Cardiac septum (tissue), 1 donor: ENCODE data around the gene IGLL5. TPM values are rescaled to one million over a fixed set of nuclear protein-coding genes. Genes with fewer than 3 reads are reported as not detected.
"Not testable (repeated sequence)": the region's sequence is repeated elsewhere in the genome, so short reads cannot be mapped to it uniquely, and the experiment has no call there.

Experiments used
- DNase-seq: peaks from one replicate; pipeline ENCODE4 v3.0.0-alpha.2; 2020; ENCODE audit warnings: low spot score
- intact Hi-C: fragments of 100-400 bp; cut with DNase I; formaldehyde crosslinking; loops from one replicate; pipeline ENCODE4 v1.14.0; 2022
- total RNA-seq: library from RNA; stranded (reverse); fragmentation: NEBNext Ultra II Directional; extraction: Animal tissue kit (Norgen Biotek cat#: 25700); gene quantifications from one replicate; pipeline ENCODE4 v1.2.1, GENCODE V29; 2021
- donor health status: DM: no; HTN: no; CAD: no.

The IGLL5 gene
- total RNA-seq, 1 donor from 2014 or later, result not detected

DNA sequence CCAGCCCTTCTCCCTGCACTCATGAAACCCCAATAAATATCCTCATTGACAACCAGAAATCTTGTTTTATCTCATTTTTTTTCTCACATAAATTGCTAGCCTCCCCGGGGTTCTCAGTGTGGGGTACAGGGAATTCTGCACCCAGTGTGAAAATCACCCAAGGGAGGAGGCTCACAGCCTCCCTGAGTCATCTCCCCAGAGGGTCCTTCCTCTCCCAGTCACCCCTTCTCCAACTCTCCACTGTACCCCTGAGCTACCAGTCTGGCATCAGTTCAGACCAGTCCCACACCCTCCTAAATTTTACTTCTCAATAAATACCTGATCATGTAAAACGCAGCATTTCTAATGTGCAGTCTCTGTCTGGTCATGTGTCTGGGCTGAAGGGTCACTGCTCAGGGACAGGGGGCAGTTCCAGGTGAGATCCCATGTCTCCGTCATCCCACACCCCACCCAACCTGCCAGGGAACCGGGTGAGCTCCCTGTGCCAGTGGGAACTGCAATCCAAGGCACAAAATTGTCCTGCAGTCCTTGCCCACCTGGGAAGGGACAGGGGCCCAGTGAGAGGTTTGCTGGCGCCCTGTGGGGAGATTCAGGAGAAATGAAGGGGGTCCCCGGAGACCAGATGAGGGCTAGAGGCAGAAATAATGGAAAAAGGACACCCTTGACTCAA is 8.3 kb downstream of the IGLL5 start:
- peak; percentile 19 for DNase-seq

GRCh38 chr22:22896601-22897000 is 9.0 kb downstream of the IGLL5 start:
- peak; percentile 7 for DNase-seq
- intact Hi-C loops, result no loop called here

More for the DNA sequence above, 8.3 kb downstream of the IGLL5 start:
- intact Hi-C loops, result no loop called here

- intact Hi-C loops, result no loop called here
- peak; percentile 46 for DNase-seq
Measured at GRCh38 chr22:22897091-22897490, 9.5 kb downstream of the IGLL5 start.

GRCh38 chr22:22897947-22898346 is 10.3 kb downstream of the IGLL5 start:
- DNase-seq, result no peak
- intact Hi-C loops, result no loop called here

- DNase-seq, result peak; percentile 24
Measured at GRCh38 chr22:22898411-22898950, 10.9 kb downstream of the IGLL5 start.

GRCh38 chr22:22899342-22900080 is 11.9 kb downstream of the IGLL5 start:
- intact Hi-C loops, result not testable (repeated sequence)
- DNase-seq, result peak; percentile 19

More at GRCh38 chr22:22898411-22898950, 10.9 kb downstream of the IGLL5 start:
- intact Hi-C loops, result not testable (repeated sequence)

- intact Hi-C loops, DNase-seq: not testable (repeated sequence)
Measured at GRCh38 chr22:22900527-22901205, 13.1 kb downstream of the IGLL5 start.

DNA sequence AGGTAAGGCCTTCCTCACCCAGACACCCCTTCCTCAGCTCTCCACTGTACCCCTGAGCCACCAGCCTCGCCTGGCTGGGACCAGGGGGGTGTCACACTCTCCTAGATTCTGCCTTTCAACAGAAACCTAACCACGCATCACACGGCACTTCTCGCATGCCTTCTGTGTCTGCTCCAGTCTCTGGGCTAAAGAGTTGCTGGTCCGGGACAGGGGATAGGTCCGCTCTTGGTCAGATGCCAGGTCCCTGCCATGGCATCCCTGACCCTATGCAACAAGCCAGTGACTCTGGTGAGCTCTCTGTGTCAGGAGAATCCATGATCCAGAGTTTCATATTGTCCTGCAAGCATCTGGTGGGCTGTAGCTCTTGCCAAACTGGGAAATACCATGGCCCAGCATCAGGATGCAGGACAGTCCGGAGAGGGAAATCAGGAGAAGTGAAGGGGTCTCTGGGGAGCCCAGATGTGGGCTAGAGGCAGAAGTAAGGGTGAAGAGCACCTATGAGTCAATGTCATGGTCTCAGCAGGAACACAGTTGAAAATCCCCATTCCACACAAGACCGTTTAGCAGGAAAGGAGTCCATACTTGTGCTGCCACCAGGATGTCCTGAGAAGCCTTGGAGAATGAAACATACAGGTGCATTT is 14.1 kb downstream of the IGLL5 start:
- no peak for DNase-seq
- intact Hi-C loops, result no loop called here

DNA sequence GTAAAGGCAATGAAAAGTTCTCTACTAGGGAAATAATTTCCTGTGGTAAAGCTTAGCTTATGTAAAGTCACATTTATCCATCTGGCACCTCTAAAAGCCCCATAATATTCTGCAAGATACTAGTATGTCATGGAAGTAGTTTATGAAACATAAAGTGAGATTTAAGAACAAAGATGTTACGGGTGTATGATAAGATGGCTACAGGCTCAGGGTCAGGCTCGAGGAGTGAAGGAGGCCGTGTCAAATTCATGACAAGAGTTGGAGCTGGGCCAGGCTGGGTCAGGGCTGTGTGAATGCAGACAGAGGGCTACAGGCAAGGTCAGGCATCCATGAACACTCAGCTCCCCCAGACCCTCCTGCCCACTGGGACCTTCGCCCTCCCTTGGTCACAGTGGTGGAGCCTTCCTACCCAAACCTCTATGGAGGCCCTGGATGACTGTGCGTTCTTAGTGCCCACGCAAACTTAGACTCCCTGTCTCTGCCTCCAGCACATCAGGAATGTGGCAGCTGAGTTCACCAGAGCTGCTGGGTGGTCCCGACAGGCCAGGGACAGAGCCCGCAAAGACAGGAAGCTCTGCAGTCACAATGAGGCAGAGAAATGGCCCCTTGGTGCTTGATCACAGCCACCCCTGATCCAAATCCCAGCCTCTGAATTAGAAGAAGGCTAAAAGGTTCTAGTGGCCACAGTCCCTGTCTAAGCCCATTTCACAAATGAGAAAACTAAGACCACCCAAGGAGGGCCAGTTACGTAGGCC is 14.8 kb downstream of the IGLL5 start:
- intact Hi-C loops, result no loop called here
- DNase-seq, result no peak

GRCh38 chr22:22903355-22903777 is 15.8 kb downstream of the IGLL5 start:
- intact Hi-C loops, result no loop called here

GRCh38 chr22:22903781-22904192 is 16.2 kb downstream of the IGLL5 start:
- intact Hi-C loops, DNase-seq: not testable (repeated sequence)

More at GRCh38 chr22:22903355-22903777, 15.8 kb downstream of the IGLL5 start:
- no peak for DNase-seq

DNA sequence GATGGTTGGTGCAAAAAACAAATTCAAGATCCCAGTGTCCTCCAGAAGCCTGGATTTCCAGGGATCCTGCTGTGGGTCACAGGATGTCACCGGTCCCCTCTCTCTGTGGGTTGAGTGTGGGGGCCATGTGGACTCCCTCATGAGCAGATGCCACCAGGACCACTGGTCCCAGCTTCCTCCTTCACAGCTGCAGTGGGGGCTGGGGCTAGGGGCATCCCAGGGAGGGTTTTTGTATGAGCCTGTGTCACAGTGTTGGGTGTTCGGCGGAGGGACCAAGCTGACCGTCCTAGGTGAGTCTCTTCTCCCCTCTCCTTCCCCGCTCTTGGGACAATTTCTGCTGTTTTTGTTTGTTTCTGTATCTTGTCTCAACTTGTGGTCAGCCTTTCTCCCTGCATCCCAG is 17.1 kb downstream of the IGLL5 start:
- DNase-seq, result not testable (repeated sequence)

GRCh38 chr22:22906391-22906790 is 18.8 kb downstream of the IGLL5 start:
- intact Hi-C loops, DNase-seq: not testable (repeated sequence)

More for the DNA sequence above, 17.1 kb downstream of the IGLL5 start:
- intact Hi-C loops, result not testable (repeated sequence)

DNA sequence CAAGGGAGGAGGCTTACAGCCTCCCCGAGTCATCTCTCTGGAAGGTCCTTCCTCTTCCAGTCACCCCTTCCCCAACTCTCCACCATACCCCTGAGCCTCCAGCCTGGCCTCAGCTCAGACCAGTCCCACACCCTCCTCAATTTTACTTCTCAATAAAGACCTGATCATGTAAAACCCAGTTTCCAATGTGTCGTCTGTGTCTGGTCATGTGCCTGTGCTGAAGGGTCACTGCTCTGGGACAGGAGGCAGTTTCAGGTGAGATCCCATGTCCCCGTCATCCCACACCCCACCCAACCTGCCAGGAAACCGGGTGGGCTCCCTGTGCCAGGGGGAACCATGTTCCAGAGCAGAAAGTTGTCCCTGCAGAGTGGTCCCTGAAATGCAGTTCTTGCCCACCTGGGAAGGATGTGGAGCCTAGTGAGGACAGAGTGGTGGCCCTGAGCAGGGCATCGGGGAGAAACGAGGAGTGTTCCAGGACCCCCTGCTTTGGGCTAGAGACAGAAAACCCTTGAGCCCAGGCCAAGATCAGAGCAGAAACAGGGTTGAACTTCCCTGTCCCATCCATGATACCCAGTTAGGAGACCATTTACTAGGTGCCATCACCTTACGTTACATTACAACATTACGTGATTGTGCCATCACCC is 19.4 kb downstream of the IGLL5 start:
- DNase-seq, result no peak
- intact Hi-C loops, result no loop called here

GRCh38 chr22:22907551-22908494 is 20.2 kb downstream of the IGLL5 start:
- intact Hi-C loops, result no loop called here
- no peak for DNase-seq

GRCh38 chr22:22908495-22908861 is 20.9 kb downstream of the IGLL5 start:
- DNase-seq, result no peak
- intact Hi-C loops, result no loop called here

DNA sequence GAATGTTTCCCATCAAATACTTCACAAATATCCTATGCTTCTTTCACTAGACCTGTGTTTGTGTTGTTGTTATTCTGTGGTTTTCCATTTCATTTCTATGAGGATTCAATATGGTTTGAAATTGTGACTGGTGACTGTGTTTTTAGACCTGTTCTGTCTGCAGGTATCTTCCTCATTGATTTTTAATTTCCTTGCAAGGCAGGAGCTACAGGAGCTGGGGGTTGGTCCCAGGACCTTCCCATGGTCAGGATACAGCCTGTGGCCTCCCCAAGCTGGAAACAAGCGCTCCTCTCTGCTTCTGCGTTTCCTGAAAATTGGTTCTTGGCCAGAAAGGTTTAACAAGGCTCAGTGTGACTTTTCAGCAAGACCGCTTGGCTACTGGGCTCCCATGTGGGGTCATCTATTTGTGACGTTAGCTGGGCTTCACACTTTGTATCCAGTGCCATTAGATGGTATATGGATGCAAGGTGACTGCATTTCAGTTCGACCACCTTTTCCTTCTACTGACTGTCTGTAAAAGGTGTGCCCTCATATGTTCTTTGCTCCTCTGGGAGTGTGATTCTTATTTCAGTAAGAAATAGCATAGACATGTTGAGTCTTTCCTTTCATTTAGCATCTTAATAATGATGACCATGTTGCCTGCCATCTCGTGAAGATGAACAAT is 21.5 kb downstream of the IGLL5 start:
- DNase-seq, result no peak
- intact Hi-C loops, result no loop called here
